HFFc6 (cell line): Measurements from ENCODE around the gene RELCH. TPM values are rescaled to one million over a fixed set of nuclear protein-coding genes. Genes with fewer than 3 reads are reported as not detected.

Experiments
- DNase-seq: peaks from one replicate; pipeline ENCODE4 v3.0.0-alpha.2; 2018
- H3K27ac Mint-ChIP-seq: 2 replicates; pipeline ENCODE4 v1.8.0; 2020; ENCODE audit warnings: mild to moderate bottlenecking, mixed read lengths
- H3K27me3 Mint-ChIP-seq: 2 replicates; pipeline ENCODE4 v1.8.0; 2021; ENCODE audit warnings: mild to moderate bottlenecking, moderate library complexity, mixed read lengths; ENCODE audit not compliant: insufficient read depth
- H3K36me3 Mint-ChIP-seq: 2 replicates; pipeline ENCODE4 v1.8.0; 2021; ENCODE audit warnings: low read depth, mixed read lengths
- H3K4me1 Mint-ChIP-seq: 2 replicates; pipeline ENCODE4 v1.8.0; 2020; ENCODE audit warnings: low read depth, mixed read lengths
- H3K4me3 Mint-ChIP-seq: 2 replicates; pipeline ENCODE4 v1.8.0; 2020; ENCODE audit warnings: mild to moderate bottlenecking, moderate library complexity, mixed read lengths
- H3K9me3 Mint-ChIP-seq: 2 replicates; pipeline ENCODE4 v1.8.0; 2020; ENCODE audit warnings: mild to moderate bottlenecking, mixed read lengths
- total RNA-seq, 6 experiments: library from RNA; stranded (reverse); fragmentation: NEBNext Ultra II Directional; extraction: Animal tissue kit (Norgen Biotek cat#: 25700); gene quantifications; 2 replicates in 1 of 6; 3 replicates in 5 of 6; pipeline ENCODE4 v1.2.3, GENCODE V29; 2021
- TF ChIP-seq, protein P1 (sequence below): fragments of 200-600 bp; sonication (generic); IDR thresholded peaks from 2 replicates; pipeline ENCODE4 v1.5.0; 2021; ENCODE audit warnings: antibody characterized with exemption, mild to moderate bottlenecking

RELCH gene
- total RNA-seq, 6 experiments from 2014 or later: 24.6 to 30.3 (median 26.6) TPM

DNA sequence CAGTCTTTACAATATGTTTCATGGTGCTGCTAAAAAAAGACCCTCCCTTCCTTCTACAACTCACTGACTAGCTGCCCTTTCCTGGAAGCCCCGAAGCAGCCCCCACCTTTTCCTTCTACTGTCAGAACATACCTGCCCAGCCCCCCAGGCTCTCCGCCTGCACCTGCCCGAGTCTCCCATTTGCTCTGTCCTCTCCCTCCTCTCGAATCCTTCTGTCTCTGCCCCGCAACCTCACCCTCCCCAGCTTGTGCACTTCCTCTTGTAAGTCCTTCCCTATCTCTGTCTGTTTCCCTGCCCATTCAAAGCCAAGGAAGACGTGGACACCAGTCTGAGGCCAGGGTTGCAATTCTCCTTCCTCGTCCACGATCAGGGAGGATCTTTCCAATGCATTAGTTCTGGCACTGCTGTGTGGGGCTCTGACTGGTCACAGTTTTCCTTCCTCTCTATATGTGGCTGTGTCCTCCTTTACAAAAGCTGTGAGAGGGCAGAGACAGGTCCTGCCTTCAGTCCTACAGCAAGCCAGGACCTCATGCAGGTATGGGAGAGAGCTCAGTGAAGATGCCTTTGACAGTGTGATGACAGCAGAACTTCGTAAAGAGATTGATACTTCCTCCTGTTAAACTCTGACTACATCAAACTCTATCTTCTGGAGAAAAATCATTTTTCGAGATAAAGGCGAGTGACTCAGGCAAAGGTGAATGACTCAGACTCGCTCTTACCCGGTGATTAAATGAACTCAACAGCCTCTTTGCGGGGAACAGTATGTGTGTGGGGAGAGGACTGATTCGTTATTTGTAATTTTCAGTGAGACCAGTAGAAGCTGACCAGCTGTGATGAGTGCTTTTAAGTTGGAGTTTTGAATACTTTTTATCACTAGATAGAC, 152.3 kb downstream of the RELCH start:
- H3K36me3 Mint-ChIP-seq: no peaks in the 10 kb centered on the region
- DNase-seq: peak; percentile 54
- H3K4me3 Mint-ChIP-seq: peak overlapping the region; percentile 51
- H3K27ac Mint-ChIP-seq: peak overlapping the region; percentile 37; the same call in 1 of the 2 replicates
- TF ChIP-seq, protein P1, sequence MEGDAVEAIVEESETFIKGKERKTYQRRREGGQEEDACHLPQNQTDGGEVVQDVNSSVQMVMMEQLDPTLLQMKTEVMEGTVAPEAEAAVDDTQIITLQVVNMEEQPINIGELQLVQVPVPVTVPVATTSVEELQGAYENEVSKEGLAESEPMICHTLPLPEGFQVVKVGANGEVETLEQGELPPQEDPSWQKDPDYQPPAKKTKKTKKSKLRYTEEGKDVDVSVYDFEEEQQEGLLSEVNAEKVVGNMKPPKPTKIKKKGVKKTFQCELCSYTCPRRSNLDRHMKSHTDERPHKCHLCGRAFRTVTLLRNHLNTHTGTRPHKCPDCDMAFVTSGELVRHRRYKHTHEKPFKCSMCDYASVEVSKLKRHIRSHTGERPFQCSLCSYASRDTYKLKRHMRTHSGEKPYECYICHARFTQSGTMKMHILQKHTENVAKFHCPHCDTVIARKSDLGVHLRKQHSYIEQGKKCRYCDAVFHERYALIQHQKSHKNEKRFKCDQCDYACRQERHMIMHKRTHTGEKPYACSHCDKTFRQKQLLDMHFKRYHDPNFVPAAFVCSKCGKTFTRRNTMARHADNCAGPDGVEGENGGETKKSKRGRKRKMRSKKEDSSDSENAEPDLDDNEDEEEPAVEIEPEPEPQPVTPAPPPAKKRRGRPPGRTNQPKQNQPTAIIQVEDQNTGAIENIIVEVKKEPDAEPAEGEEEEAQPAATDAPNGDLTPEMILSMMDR: no peak
- no peaks in the 10 kb centered on the region for H3K9me3 Mint-ChIP-seq
- peaks cover 19% of the 10 kb centered on the region for H3K4me1 Mint-ChIP-seq
- peaks cover 41% of the 10 kb centered on the region for H3K27me3 Mint-ChIP-seq

DNA sequence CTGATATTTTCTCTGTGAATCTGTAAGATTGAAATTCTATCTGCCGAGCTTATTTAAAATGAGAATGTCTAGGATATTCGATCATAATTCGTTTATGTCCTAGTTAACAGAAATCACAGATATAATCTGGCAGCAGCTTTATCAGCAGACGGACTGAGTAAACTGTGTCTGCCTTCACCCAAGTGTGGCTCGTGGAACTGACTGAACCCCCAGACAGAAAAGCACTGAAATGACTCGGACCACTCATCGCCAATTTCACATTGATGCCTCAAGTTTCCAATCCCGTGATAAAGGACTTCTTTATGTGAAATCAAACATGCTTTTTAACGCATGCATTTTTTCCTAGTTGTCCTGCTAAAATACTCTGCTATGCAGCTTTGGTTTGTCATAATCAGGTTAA, 153.9 kb downstream of the RELCH start:
- TF ChIP-seq, protein P1: no peak
- Mint-ChIP-seq H3K9me3 (no peaks in the 10 kb centered on the region), H3K27ac (no peak overlapping the region), H3K4me1 (peaks cover 15% of the 10 kb centered on the region), H3K36me3 (no peaks in the 10 kb centered on the region), H3K4me3 (no peak overlapping the region), H3K27me3 (peaks cover 44% of the 10 kb centered on the region)
- no peak for DNase-seq

DNA sequence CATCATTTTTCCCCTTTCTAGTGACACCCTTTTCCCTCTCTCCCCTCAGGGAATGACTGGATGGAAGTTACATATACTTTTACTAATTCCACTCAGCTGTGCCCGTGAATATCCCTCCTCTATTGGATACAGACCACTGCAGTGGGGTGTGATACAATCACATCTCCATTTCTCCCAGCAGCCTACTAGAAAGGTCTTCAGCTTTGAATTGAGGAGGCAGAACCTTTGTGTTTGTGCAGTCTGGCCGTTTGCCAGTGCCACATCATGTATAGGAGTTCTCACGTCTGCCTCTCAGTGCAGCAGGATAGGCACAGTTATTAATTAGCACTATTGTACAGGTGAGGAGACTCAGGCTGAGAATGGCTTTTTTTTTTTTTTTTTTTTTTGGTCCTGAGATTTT, 154.4 kb downstream of the RELCH start:
- H3K27me3 Mint-ChIP-seq: peaks cover 39% of the 10 kb centered on the region
- no peaks in the 10 kb centered on the region for H3K9me3 Mint-ChIP-seq
- peaks cover 15% of the 10 kb centered on the region for H3K4me1 Mint-ChIP-seq
- no peaks in the 10 kb centered on the region for H3K36me3 Mint-ChIP-seq
- no peak overlapping the region for H3K27ac Mint-ChIP-seq
- no peak for DNase-seq
- TF ChIP-seq, protein P1: no peak
- no peak overlapping the region for H3K4me3 Mint-ChIP-seq

DNA sequence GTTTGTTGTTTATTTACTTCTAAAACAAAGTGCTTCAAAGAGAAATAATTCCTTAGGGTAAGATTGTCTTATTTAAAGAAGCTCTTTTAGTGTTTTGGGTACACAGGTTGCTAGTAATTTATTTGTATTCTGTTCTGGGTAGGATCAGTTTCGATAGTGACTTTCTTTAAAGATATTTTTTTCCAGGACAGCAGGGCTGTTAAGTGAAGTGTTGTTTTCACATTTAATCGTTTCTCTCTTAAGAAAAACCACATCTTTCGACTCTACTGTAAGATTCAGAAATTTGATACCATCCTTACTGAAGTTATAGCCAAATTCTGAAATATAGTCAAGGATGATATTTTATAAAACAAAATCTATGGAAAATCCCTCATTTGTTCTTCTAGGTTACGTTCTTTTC, 155.8 kb downstream of the RELCH start:
- peaks cover 20% of the 10 kb centered on the region for H3K4me1 Mint-ChIP-seq

DNA sequence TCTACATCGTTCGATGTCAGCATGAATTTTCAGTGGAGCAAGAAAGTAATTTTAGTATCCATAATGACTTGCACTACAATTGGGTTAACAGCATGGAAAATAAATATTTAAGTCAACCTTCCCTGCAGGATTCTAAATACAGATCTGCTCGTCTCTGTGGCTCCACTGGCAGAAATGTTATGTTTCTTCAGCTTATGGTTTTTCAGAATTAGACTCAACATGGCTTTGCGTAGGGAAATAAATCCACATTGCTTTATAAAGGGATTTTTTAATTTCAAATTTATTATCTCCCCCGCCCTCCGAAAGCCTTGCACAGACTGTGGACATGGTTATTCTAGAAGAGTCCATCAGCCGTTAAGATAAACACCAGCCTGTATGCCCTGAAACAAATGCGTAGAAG, 156.3 kb downstream of the RELCH start:
- H3K4me3 Mint-ChIP-seq: no peak overlapping the region
- H3K27ac Mint-ChIP-seq: no peak overlapping the region
- peaks cover 20% of the 10 kb centered on the region for H3K4me1 Mint-ChIP-seq

More for the DNA sequence above, 155.8 kb downstream of the RELCH start:
- H3K27ac Mint-ChIP-seq: no peak overlapping the region
- TF ChIP-seq, protein P1: no peak
- no peak for DNase-seq
- no peak overlapping the region for H3K4me3 Mint-ChIP-seq
- no peaks in the 10 kb centered on the region for H3K36me3 Mint-ChIP-seq
- H3K27me3 Mint-ChIP-seq: peaks cover 41% of the 10 kb centered on the region
- no peaks in the 10 kb centered on the region for H3K9me3 Mint-ChIP-seq

More for the DNA sequence above, 156.3 kb downstream of the RELCH start:
- no peaks in the 10 kb centered on the region for H3K36me3 Mint-ChIP-seq
- no peaks in the 10 kb centered on the region for H3K9me3 Mint-ChIP-seq
- H3K27me3 Mint-ChIP-seq: peaks cover 42% of the 10 kb centered on the region
- no peak for DNase-seq
- TF ChIP-seq, protein P1: no peak
